Measurements from ENCODE around the gene MITF.

Gene MITF

GRCh38 chr3:69739204-69740102 is at the start of gene MITF:
TSS of gene MITF (plus strand) at chr3:69739464. CDS start at chr3:69739598, 134 bp downstream.
- peak; percentile 91 for DNase-seq (ENCODE audit: low spot score)

- no peak for DNase-seq (ENCODE audit: low spot score)
Measured at GRCh38 chr3:69691860-69692259, 47.4 kb upstream of the MITF start.

- DNase-seq (ENCODE audit: low spot score): no peak
Measured at GRCh38 chr3:69692761-69693160, 46.5 kb upstream of the MITF start.

GRCh38 chr3:69695443-69695842 is 43.8 kb upstream of the MITF start:
- DNase-seq (ENCODE audit: low spot score): no peak

GRCh38 chr3:69695933-69696332 is 43.3 kb upstream of the MITF start:
- no peak for DNase-seq (ENCODE audit: low spot score)

GRCh38 chr3:69696367-69696766 is 42.9 kb upstream of the MITF start:
- DNase-seq (ENCODE audit: low spot score): no peak

- DNase-seq (ENCODE audit: low spot score): no peak
Measured at GRCh38 chr3:69697381-69697780, 41.9 kb upstream of the MITF start.

GRCh38 chr3:69698728-69699127 is 40.5 kb upstream of the MITF start:
- no peak for DNase-seq (ENCODE audit: low spot score)

- no peak for DNase-seq (ENCODE audit: low spot score)
Measured at GRCh38 chr3:69699183-69699582, 40.1 kb upstream of the MITF start.

- no peak for DNase-seq (ENCODE audit: low spot score)
Measured at GRCh38 chr3:69700949-69701348, 38.3 kb upstream of the MITF start.

- DNase-seq (ENCODE audit: low spot score): no peak
Measured at GRCh38 chr3:69710153-69710977, 28.9 kb upstream of the MITF start.

GRCh38 chr3:69712269-69712668 is 27.0 kb upstream of the MITF start:
- DNase-seq (ENCODE audit: low spot score): no peak

GRCh38 chr3:69712933-69713332 is 26.3 kb upstream of the MITF start:
- no peak for DNase-seq (ENCODE audit: low spot score)

- no peak for DNase-seq (ENCODE audit: low spot score)
Measured at GRCh38 chr3:69715204-69715603, 24.1 kb upstream of the MITF start.

- no peak for DNase-seq (ENCODE audit: low spot score)
Measured at GRCh38 chr3:69716119-69716518, 23.1 kb upstream of the MITF start.

GRCh38 chr3:69718866-69719586 is 20.2 kb upstream of the MITF start:
- no peak for DNase-seq (ENCODE audit: low spot score)

GRCh38 chr3:69719587-69720122 is 19.6 kb upstream of the MITF start:
- DNase-seq (ENCODE audit: low spot score): no peak

GRCh38 chr3:69720824-69721223 is 18.4 kb upstream of the MITF start:
- no peak for DNase-seq (ENCODE audit: low spot score)

- DNase-seq (ENCODE audit: low spot score): no peak
Measured at GRCh38 chr3:69723389-69723788, 15.9 kb upstream of the MITF start.

- no peak for DNase-seq (ENCODE audit: low spot score)
Measured at GRCh38 chr3:69724722-69725435, 14.4 kb upstream of the MITF start.

GRCh38 chr3:69725994-69726571 is 13.2 kb upstream of the MITF start:
- no peak for DNase-seq (ENCODE audit: low spot score)
